Measurements from ENCODE around the gene APCDD1L.

Gene APCDD1L

GRCh38 chr20:58515233-58516212 lies at the start of gene APCDD1L:
Gene APCDD1L, minus strand, starts transcription at chr20:58515399. Its CDS starts 692 bp downstream, at chr20:58514707.
- peak; percentile 85 for DNase-seq (ENCODE audit: low spot score)

DNA sequence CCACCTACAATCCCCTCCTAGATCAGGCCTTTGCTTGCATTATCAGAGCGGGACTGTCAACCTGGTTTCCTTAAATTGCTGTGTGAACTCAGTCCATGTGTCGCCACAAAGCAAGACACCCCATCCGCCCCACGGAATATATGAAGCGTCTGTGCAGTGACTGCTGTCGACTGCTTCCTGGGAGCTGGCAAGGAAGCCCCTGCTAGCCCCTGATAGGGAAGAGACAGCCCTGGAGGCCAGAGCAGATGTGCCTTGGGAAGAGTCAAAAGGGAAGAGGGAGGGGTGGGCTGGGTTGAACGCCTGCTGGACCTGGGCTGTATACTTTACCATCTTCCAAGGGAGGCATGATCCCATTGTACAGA lies 44.1 kb upstream of the APCDD1L start:
- DNase-seq (ENCODE audit: low spot score), result no peak

- no peak for DNase-seq (ENCODE audit: low spot score)
These were observed 43.5 kb upstream of the APCDD1L start for GRCh38 chr20:58558486-58559367.

DNA sequence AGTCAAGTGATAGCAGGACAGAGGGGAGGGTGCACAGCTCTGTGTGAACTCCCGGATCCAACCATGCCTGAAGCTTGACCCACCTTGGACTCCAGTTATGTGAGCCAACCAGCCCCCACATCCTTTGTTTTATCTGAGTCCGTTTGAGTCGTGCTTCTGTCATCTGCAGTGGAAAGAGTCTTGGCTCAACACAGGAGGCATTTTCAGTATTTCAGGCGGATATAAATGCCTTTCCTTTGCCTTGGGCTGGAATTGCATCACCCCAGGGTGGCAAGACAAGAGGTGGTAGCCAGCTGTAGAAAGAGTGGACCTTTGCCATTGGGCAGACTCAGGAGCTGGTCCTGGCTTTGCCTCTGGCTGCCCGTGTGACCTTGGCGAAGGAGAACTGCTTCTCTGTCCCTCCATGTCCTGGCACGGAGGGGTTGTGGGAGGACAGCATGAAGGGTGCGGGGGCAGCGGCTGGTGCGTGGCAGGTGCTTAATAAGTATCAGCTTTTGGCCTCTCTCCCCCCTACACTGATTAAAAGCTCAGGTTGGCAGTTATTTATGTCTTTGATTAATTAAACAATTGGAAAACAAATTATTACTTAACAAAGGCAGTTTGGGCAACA lies 42.6 kb upstream of the APCDD1L start:
- DNase-seq (ENCODE audit: low spot score), result no peak

DNA sequence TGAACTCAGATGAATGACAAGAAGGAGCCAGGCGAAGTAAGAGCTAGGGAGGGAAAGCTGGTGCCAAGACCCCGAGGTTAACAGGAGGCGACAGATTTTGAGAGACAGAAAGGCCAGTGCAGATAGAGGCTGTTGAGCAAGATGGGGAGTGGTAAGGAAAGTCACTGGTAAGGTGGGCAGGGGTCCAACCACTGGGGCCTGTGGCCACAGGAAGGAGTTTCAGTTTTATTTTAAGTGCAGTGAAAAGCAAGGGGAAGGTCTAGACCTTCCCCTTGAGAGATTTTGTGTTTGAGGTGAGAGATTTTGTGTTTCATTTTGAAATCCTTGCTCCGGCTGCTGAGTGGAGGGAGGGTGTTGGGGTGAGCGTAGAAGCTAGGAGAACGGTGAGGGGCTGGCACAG lies 41.8 kb upstream of the APCDD1L start:
- no peak for DNase-seq (ENCODE audit: low spot score)

- peak; percentile 87 for DNase-seq (ENCODE audit: low spot score)
These were observed 40.0 kb upstream of the APCDD1L start for GRCh38 chr20:58555078-58555765.

- DNase-seq (ENCODE audit: low spot score), result no peak
These were observed 39.3 kb upstream of the APCDD1L start for GRCh38 chr20:58554541-58554940.

DNA sequence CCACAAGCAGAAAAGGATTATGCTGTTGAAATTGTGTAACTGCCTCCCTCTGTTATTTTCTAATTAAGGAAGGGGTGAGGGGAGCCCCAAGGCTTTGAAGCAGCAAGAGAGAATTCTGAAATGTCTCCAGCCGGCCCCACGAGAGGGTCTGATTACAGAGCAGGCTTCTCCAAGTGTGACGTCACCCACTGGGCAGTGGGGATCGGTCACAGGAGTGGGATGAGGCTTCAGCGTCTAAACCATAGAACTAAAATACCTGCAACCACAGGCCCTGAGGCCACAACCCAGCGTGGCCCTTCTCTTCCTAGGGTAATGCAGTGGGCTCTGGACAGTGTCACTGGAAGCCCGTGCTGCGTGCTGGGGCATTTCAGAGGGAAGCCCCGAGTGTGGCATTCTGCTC lies 38.6 kb upstream of the APCDD1L start:
- peak; percentile 33 for DNase-seq (ENCODE audit: low spot score)

DNA sequence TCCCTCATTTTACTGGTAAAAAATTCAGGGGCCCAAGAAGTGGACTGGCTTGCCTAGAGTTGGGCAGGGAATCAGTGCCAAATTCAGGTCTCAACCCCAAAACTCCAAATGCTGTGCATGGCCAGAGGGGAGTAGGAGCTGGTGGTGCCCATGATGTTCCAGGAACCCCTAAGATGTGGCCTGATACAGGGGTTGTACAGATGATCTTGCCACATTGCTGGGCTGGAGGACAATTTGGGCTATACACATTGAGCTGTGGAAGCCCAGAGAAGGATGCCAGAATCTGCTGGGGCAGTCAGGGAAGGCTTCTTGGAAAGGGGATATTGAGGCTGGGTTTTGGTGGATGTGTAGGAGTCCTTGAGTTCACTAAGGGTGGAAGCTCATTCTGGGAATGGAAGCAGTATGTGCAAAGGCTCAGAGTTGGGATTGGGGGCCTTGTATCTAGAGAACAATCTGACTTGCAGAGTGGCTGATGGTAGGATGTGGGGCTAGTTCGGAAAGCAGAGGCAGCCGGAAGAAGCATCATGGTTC lies 38.0 kb upstream of the APCDD1L start:
- no peak for DNase-seq (ENCODE audit: low spot score)

GRCh38 chr20:58552366-58552934 lies 37.3 kb upstream of the APCDD1L start:
- no peak for DNase-seq (ENCODE audit: low spot score)

- no peak for DNase-seq (ENCODE audit: low spot score)
These were observed 36.4 kb upstream of the APCDD1L start for GRCh38 chr20:58551631-58552030.

- peak; percentile 70 for DNase-seq (ENCODE audit: low spot score)
These were observed 35.3 kb upstream of the APCDD1L start for GRCh38 chr20:58550275-58551059.

GRCh38 chr20:58549231-58550209 lies 34.3 kb upstream of the APCDD1L start:
- no peak for DNase-seq (ENCODE audit: low spot score)

DNA sequence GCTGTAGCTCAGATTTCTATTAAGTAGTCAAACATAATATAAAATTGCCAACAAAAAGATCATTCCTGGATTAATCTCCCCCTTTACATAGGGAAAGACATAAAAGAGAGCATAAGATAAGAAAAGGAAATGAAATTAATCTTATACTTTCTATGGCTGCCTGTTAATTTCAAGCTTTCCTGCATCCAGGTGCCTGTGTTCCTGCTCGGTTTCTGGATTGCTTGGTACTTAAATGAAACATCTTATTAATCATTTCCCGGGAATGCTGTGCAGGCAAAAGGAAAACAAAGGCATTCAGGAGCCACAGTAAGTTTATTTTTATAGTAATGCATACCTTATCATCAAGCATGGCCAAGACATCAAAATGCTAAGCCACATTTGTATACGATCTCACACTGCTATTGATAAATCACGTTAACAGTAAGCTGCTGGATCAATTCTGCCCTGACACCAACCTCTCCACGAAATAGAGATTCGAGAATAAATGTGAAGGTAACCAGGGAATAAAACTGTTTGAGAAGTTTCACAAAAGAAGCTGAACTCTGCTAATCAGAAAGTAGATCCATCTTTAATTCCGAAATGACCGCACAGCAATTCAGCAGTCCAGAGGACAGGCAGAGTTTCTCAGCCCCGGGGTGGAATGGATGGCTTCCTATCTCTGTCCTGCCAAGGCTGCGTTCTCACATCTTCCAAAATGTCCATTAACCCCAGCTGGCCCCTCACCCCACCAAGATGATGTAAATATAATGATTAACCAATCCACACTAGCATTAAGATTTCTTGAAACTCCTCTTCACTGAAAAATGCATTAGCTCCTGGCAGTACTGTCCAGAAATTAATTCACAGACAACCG lies 32.6 kb upstream of the APCDD1L start:
- DNase-seq (ENCODE audit: low spot score), result no peak

- no peak for DNase-seq (ENCODE audit: low spot score)
These were observed 31.8 kb upstream of the APCDD1L start for GRCh38 chr20:58546756-58547622.

- no peak for DNase-seq (ENCODE audit: low spot score)
These were observed 31.2 kb upstream of the APCDD1L start for GRCh38 chr20:58546416-58546711.
